ENCODE measurements around the gene UBE2J2.
"Not testable (repeated sequence)": the region's sequence is repeated elsewhere in the genome, so short reads cannot be mapped to it uniquely, and the experiment has no call there.

UBE2J2 gene

DNA sequence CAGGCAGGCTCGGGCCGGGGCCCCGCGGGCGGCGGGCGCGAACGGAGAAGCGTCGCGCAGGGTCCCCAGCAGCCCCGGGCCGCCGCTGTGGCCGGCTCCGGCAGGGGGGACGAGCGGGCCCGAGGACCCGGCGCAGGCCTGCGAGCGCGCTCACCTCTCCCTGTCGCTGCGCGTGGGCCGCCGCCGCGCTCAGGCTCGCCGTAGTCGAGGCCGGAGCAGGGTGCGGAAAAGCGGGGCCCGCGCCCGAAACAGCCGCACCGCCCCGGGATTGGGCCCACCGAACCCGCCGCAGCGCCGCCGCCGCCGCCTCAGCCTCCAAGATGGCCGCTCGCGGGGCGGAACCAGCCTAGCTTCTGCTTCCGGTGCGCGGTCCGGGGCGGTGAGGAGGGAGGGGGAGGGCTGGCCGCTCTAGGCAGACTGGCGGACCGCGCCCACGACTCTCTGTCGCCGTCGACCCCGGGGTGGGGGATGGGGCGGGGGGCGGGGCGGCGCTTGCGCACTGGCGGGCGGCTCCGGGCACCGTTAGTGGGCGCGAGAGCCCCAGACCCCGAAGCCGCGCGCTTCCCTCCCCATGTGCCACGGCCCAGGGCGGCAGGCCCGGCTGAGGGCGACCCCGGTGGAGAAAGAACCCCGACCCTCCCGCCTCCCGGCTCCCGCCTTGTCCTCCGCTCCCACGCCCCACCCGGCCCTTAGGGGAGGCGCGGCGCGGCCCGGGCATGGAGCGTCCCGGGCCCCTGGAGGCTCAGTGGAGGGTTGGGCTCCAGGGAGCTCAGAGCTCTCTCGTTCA is at the start of gene UBE2J2:
UBE2J2 (minus strand) TSS at position 343 of the 787 bp plus-strand sequence. CDS start 5,862 bp downstream, outside the sequence.
- DNase-seq: peak; percentile 96

DNA sequence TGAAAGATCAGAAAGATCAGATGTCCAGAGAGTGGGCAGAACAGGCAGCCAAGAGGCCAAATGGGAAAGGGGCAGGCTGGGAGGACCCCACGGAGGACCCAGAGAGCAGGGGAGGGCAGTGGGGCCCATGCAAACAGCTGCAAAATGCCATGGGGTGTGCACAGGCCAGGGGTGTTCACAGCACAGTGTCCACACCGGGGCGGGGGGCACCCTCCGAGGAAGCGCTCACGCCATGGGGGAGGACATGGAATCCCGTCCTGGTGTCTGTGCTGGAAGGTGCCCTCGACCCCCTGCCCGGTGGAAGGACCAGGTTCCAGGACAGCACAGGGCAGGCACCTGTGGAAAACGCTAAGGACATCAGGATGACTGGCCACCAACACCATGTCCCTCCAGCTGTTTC is 49.3 kb upstream of the UBE2J2 start:
- no peak for DNase-seq

DNA sequence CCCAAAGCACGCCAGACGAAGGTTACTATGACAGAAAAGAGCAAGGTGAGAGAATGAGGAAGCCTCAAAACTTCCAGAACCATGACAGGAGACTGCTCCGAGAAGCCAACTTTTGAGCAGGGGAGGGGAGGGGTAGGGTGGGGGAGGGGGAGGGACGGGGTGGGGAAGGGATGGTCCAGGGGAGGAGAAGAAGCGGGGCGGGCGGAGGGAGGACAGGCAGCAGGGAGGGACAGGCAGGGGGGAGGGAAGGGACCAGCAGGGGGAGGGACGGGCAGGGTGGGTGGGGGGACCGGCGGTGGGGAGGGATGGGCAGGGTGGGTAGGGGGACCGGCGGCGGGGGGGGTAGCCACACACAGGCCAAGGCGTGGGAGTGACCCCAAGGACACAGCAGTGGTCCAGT is 48.8 kb upstream of the UBE2J2 start:
- no peak for DNase-seq

DNA sequence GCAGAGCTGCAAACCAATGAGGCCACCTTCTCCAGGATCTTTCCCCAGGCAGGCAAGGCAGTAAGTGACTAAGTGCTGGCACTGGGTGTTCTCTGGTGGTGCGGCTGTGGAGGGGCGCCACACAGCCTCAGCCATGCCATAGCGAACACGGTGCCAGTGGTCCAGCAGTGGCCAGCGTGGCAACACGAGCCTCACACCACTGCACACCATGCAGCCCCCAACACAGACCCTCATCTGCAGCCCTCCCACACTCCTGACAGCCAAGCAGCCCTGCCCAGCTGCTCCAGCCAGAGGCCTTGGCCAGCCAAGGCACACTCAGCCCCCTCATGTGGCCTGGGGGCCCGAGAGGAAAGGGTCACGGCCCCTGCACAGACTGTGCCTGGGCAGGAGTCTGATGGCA is 47.8 kb upstream of the UBE2J2 start:
- no peak for DNase-seq

DNA sequence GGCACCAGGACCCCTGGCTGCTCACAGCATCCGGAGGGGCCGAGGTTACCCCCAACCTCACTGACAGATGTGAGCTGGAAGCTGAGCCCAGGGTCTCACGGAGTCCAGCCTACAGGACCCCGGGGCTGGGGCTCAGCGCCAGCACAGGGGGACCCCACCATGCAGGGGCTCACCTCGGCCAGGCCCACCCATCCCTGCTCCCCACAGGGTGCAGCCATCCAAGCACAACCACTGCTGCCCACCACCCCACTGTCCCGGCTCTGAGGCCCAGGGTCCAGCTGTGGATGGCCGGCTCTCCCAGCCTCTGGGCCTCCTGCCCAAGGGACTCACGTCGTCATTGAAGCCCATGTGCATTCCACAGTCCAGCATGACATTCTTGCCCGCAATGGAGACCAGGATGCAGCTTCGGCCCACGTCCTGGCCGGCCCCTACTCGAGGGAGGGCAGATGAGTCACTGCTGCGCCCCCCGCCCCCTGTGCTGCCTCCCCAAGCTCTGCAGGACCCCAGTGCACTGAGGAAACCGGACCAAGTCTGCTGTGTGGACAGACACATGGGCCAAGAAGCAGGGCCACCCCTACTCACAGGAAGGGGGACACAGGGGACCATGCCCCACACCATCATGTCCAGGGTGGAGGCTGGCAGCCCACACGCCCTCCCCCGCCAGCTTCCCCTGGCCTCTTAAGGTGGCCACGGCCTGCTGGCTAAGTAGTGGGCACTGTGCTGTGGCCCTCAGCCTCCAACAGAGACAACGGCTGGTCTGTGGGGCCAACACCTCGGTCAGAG is 47.2 kb upstream of the UBE2J2 start:
- no peak for DNase-seq

DNA sequence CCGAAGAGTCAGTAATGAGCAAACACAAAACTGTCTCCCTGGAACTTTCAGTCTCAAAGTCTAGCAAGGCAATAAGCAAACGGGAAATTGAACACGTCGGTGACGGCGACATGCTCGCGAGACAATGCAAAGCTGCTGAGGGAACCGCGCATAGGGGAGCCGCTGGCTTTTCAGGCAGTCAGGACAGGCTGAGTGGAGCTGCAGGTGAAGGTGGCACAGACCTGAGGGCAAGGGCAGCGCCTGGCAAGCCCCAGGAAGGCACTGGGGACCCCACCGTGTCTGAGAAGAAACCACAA is 45.9 kb upstream of the UBE2J2 start:
- no peak for DNase-seq

DNA sequence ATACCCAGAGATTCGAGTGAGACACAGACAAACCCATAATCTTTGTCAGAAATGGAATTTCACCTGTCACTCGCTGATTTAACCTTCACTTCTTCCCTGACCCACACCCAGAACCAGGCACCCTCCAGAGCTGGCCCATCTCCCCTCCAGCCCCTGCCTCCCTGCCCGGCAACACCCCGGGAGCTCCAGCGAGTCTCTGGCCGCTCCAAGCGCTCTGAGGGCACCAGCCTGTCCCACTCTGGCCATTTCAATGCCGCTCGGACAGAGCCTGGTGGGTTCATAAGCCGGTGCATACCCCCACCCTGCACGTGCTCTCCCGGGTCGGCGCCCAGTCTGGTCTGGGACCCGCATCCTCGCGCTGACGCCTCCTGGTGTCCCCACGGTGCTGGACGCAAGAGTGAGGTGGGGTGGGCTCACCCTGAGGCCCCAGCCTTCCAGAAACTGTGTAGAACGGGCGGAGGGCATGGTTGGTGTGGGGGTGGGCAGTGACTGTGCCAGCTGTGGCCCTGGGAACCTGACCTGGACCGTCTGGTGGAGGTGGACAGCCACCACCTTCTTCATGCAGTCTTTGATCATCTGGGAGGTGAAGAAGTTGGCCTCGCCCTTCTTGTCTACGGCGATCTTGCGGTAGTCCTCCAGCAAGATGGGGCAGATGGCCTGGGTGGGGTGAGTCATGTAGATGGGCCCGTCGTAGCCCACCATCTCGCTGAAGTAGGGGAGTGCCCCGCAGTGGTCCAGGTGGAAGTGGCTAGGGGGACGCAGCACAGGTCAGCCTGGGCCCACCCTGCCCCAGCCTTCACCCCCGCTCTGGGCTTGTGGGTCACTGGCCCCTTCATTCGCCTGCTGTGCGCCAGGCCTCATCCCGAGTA is 45.4 kb upstream of the UBE2J2 start:
- DNase-seq: no peak

DNA sequence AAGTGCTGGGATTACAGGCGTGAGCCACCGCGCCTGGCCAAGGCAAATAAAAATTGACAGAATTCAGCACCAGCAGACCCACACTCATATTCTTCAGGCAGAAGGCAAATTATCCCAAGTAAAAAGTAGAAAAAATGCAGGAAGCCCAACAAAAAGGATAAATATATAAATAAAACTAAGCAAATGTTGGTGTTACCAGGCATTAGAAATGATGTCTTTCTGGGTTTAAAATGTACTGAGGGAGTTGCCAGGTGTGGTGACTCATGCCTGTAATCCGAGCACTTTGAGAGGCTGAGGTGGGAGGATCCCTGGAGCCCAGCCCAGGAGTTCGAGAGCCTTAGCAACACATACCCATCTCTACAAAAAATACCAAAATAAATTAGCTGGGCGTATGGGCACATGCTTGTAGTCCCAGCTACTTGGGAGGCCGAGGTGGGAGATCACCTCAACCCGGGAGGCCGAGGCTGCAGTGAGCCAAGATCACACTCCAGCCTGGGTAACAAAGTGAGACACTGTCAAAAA is 44.5 kb upstream of the UBE2J2 start:
- no peak for DNase-seq

DNA sequence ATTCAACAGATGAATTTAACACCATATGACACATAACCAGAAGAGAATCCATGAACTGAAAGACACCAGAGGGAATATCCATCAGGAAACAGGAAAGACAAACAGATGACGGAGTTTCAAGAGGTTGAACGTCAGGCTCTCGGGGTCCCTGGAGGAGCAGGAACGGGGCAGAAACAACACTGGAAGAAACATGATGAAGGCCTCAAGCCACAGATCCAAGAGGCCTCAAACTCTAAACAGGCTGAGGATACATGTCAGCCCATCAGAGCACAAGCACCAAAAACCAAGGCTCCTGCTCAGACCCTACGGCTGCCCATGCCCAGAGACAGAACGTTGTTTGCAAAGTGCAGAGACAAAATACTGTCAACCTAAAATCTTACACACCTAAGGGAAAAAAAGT is 43.8 kb upstream of the UBE2J2 start:
- no peak for DNase-seq

DNA sequence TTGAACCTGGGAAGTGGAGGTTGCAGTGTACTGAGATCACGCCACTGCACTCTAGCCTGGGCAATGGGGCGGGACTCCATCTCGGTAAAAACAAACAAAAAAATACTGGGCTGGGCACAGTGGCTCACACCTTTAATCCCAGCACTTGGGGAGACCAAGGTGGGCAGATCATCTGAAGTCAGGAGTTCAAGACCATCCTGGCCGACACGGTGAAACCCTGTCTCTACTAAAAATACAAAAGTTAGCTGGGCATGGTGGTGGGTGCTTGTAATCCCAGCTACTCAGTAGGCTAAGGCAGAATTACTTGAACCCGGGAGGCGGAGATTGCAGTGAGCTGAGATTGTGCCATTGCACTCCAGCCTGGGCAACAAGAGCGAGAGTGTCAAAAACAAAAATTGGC is 42.5 kb upstream of the UBE2J2 start:
- not testable (repeated sequence) for DNase-seq

DNA sequence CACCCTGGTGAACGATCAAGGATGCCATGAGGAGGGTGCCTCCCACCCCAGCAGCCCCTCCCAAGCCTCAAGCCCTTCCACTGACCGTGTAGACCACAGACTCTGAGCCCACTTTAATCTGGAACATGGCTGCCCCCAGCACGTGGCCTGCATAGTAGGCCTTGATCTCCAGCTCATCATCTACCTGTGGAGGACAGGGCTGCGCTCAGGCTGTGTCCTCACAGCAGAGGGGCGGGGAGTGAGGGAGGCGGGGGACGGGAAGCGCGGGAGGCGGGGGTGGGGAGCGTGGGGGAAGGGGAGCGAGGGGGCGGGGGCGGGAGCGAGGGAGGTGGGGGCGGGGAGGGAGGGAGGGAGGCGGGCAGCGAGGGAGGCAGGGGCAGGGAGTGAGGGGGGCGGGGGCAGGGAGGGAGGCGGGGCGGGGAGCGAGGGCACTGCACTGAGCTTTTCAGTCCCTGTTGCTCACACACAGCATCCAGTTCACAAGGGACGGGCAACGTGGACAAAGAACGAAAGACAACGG is 41.8 kb upstream of the UBE2J2 start:
- no peak for DNase-seq

DNA sequence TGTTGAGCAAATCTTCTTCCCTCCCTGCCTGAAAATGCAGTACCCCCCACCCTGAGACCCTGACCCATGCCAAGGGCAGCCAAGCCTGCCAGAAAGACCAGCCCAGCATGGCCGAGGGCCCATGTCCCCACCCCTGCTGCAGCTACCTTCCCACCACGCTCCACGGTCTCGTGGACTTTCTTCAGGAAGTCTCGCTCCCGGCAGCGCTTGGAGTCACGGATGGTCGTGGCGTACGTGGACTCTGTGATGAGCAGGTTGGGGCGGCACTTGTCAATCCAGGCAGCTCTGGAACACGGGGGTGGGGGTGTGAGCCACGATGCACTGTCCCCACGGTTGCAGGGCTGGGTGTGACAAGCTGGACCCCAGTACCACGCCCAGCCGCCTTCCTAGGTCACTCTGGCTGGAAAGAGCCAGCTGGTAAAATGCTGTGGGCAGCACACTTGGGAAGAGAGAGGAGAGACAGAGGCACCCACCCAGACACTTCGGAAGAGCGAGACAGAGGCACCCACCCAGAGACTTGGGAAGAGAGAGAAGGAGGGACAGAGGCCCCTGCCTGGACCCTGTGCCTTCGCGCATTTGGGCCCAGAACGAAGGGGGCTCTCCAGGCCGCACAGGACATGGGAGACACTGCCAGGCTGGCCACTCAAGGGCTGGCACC is 41.2 kb upstream of the UBE2J2 start:
- no peak for DNase-seq

DNA sequence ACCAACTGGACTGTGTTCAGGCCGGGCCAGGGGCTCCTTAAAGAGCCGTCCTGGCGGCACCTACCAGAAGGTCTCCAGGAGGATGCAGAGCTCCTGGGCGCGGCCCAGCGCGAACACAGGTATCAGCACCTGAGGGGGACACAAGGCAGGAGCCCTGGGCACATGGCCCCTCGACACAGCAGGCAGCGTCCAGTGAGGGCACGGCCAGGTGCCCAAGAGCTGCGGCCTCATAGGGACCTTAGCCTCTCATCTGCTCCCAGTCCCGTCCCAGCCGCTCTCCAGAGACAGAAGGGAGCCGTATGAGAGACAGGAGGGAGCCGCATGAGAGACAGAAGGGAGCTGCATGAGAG is 40.6 kb upstream of the UBE2J2 start:
- no peak for DNase-seq

DNA sequence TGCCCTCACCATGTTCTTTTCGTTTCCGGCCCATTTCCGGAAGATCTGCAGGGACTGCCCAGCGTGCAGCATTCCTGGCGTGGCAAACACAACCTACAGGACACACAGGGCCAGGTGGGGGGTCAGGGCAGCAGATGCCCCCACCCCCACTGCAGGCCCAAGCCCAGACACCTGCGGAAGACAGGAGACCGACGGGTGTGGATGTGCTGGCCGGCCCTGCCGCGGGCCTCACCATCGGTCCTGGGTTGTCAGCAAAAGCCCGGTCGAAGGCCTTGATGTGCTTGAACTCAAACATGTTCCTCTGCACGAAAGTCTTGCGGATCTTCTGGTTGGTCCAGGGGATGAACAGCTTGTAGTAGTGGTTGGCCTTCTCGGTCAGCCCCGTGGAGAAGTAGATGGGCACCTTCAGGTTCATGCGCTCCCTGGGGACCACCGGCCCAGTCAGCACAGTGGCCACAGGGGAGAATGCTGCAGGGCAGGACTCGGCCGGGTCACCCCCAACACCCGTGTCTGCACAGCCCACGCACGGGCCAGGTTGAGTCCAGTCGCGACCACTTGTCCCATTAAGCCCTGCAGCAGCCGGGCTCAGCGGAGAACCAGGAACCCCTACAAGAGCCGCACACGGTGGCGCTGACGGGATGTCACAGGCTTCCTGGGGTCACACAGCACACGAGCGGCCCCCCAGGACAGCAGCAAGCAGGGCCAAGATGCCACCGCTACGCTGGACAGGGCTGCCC is 40.0 kb upstream of the UBE2J2 start:
- no peak for DNase-seq

DNA sequence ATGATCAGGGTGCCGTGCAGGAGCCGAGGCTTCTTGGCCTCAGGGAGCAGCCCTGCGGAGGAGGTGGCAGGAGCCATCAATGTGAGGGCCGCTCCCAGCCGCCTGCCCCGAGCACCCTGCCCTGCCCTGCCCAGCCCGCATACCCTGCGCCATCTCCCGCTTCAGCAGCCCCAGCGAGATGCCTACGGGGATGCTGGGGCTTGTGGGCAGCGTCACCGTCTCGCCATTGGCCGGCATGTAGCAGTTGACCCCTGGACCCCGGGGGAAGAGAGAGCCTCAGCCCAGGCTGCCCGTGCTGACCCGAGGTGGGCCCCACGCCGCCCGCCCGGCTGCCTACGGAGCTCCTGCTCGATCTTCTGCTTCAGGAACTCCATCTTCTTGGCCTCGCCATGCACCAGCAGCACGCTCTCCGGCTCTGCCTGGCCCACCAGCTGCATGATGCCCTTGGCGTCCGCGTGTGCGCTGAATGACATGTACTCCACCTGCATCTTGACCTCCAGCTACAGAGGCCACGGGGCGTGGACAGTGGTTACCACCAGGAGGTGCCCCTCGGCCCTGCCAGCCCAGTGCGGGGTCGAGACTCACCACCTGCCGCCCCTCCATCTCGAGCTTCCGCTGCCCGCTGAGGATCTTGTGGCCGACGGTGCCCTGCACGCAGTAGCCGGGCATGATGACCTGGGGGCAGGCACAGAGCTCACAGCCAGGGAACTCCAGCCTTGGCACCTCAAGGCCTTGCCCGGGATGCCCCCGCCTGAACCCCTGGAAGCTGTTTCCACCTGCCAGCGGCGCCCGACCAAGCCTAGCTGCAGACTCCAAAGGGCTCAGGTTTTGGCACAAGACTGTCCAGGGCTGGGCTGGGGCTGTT is 39.0 kb upstream of the UBE2J2 start:
- no peak for DNase-seq

DNA sequence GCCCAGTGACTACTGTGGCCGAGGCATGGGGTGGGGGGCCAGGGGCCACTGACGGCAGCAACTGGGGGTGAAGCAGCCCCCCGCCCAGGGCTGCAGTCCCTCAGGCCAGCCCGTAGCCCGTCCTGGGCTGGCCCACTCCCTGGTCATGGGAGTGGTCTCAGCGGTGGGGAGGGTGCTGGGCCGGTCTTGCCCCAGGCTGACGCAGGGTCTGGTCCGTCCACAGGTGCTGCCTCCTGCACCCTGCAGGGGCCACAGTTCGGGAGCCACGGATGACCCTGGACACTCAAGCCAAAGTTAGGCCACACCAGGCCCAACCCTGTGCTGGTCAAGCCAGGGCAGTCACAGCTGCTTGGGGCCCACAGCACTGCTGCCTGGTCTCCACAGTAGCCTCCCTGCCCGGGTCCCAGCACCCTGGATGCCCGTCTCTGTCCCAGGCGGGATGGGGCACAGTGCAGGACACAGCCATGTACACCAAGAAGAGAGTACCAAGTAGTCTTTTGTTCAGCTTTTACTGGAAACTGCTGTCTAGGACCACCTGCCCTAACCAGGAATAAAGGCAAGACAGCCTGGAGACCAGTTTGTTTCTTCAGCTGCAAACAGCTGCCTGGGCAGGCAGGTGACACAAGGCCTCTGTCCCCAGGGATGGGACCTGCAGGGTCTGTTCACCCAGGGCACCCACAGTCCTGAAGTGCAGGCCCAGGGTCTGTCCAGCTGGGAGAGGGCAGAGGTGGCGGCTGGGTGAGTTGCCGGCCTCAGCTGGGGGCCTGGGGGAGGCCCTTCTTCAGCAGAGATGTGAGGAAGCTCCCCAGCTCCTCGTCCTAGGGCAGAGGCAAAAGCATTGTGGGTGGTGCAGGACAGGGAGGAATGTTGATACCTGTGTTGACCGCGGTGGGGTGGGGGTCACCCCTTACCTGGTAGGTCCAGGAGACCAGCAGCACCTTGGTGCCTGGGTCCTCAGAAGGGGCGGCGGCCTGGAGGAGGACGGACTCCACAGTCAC is 37.8 kb upstream of the UBE2J2 start:
- DNase-seq: no peak

DNA sequence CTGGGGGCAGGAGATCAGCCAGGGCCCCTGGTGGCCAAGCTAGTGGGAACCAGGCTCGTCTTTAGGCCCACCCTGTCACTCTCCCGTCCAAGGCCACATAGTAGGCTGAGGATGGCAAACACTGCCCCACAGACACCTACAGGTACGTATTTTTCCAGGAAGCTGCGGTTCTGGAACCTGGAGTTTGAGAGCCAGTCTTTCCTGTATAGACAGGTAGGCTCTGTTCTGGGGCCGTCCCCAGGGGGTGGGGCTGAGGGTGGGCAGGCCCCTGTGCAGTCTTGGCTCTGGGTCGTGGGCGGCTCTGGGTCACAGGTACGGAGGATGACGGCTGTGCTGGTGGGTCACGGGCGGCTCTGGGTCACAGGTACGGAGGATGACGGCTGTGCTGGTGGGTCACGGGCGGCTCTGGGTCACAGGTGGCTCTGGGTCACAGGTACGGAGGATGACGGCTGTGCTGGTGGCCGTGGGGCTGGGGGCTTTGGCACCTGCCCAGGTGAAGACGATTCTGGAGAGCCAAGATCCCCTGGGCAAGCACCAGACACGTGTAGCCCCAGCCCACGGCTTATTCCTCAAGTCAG is 36.9 kb upstream of the UBE2J2 start:
- DNase-seq: no peak

DNA sequence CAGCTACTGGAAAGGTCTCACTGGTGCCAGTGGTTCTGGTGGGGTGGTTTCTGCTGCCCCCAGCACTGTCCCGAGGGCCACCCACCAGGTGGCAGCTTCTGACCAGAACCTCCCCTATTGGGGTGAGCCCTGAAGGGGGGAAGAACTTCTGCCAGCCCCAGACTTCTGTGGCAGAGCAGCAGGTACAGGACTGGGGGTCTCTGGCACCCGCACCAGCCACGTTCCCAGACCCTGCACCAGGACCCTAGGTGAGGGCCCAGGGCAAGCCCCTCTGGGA is 36.4 kb upstream of the UBE2J2 start:
- no peak for DNase-seq

Data from stimulated activated CD8-positive, alpha-beta memory T cell treated with anti-CD3 and anti-CD28 coated beads, Interleukin-4, amount 100 ng/mL, for 48 hours (primary cell).